Hippocampal formation (tissue), 2 donors: Measurements from ENCODE around the gene DPP7.
"Not testable (repeated sequence)": the region's sequence is repeated elsewhere in the genome, so short reads cannot be mapped to it uniquely, and the experiment has no call there.

Source experiments
- DNase-seq, 2 donors: peaks; one replicate each; lab custom pipeline; 2025; lab: John Stamatoyannopoulos, UW

DPP7 gene

DNA sequence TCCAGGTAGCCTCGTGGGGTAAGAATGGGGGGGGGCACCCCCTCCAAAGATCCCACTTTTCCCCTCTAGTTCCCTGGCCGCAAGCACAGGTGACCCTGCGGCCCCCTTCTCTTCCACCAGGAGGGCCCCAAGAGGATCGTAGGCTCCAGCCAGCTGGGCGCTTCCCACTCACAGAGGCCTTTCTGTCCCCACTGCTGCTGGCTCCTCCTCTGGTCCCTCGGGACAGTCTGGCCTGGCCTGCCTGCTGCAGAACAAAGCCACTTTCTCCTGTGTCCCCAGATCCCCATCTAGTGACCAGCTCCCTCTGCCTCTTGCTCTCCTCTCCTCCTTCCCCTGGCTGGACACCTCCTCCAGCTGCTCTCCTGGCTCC is 43.6 kb downstream of the DPP7 start:
- peak; percentile 76 to 91 for DNase-seq

DNA sequence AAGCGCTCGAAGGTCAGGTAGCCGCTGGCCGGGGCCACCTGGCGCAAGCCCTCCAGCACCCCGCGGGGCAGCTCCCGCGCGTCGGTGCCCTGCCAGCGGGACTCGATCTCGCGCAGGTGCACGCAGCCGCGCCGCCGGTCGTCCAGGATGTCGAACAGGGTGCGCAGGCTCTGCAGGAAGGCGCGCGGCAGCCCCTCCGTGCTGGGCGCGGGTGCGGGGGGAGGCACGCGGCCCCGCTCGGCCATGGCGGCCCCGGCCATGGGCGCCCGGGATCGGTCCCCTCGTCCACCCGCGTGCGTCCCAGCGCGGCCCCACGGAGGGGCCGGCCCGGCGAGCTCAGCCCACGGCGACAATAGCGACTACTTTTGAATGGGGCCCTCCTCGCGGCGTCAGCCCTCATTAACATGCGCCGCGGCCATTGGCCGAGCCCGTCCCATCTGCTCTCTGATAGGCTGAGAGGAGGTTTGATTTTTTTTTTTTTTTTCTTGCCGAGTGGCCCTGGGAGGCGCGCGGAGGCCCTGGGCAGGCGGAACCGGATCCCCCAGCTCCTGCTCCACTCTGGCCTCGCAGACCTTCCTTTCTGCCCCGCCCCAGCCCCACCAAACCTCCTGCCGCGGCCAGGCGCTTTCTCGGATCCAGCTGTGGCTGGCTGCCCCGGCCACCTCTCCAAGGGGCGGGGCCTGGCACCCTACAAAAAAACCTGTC is 44.2 kb downstream of the DPP7 start, which contains the start of gene SAPCD2:
Gene SAPCD2 (minus strand): TSS at position 357 of the 705 bp plus-strand sequence. CDS start 97 bp downstream, at position 260.
- DNase-seq = peak; percentile 83 to 86

DNA sequence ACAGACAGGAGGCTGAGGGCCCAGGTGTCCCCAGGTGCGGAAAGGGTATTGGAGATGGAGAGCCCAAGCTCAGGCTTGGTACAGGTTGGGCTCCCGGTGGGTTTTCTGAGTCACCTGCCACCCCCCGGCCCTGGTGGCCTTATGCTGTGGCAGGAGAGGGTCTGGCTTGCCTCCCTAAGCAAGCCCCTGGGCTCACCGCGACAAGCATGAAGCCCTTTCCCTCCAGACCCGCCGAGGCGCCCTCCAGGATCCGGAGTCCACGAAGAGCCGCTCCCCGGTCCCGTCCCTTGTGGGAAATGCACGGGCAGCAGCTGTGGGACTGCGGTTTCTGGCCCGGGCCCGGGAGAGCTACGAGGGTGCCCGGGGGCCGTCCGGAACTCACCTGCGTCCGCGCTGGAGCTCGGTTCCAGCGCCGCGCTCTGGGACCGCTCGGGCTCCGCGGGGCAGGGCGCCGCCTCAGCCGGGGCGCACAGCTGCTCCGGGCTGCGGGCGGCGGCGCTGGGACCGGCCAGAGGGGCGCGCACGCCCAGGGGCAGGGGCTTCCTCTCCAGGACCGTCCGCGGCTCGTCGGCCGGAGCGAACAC is 44.9 kb downstream of the DPP7 start:
- DNase-seq = no peak

DNA sequence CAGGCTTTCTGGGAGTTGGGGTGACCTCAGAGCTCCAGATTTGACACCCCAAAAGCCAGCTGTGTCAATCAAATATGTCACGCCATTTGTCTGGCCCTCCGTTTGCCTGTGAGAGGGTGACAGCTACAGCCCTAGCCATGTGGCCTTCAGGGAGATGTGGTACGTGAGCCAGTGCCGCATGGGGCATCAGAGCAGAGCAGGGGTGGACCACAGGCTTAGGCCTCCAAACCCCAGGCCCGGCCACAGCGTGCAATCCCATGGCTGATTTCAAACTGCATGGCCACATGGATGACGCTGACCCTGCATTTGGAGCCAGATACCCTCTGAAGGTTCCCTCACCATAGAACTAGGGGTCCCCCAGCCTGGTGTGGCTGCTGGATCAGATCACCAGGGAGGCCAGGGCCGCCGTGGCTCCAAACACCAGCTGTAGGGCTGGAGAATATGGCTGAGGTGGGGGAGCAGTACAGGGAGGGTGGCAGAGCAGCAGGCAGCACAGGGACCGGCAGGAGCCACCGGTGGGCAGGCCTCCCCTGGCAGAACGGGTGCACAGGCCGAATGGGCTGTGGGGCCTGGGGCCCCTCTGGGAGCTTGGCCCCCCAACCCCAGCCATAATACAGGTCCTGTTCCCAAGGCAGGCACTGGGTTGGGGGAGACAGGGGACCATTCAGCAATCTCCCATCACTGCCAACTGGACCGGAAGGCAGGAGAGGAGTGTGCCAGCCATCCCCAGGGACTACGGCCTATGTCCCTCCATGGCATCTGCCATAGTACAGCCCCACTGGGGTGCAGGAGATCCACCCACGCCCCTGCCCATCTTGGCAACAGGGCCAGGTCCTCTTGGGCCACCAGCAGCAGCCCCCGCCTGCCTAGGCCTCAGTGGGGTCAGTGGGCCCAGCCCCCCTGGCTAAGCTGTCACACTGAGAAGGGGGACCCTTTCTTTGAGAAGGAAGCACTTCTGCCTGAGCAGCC is 45.7 kb downstream of the DPP7 start:
- no peak for DNase-seq

DNA sequence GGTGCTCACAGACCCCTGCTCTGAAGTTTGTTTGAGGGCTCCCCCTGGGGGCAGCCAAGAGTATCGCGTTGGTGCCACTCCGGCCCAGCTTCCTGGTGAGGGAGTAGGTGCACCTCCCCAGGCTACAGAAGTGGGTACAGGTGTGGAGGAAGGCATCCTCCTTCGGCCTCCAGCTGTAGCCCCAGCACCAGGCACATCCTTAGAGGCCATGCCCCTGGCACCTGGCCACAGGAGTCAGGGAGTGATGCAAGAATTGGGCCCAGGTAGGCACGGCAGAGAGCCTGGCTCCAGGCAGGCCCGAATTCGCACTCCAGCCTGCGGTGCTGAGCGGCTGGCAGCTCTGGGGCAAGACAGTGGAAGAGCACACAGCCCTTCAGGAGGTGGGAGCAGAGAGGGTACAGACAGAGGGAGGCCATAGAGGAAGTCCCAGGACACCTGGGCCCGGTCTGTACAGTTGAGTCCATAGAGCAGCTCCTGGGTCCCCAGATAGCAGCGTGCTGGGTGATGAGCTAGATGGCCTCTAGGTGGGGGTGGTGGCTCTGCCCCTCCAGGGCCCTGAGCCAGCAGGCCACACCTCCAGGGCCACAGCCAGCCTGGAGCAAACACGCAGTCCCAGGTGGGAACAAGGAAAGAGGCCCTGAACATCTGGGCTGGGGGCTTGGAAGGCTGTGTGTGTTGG is 46.5 kb downstream of the DPP7 start:
- DNase-seq = peak; percentile 66 to 75

DNA sequence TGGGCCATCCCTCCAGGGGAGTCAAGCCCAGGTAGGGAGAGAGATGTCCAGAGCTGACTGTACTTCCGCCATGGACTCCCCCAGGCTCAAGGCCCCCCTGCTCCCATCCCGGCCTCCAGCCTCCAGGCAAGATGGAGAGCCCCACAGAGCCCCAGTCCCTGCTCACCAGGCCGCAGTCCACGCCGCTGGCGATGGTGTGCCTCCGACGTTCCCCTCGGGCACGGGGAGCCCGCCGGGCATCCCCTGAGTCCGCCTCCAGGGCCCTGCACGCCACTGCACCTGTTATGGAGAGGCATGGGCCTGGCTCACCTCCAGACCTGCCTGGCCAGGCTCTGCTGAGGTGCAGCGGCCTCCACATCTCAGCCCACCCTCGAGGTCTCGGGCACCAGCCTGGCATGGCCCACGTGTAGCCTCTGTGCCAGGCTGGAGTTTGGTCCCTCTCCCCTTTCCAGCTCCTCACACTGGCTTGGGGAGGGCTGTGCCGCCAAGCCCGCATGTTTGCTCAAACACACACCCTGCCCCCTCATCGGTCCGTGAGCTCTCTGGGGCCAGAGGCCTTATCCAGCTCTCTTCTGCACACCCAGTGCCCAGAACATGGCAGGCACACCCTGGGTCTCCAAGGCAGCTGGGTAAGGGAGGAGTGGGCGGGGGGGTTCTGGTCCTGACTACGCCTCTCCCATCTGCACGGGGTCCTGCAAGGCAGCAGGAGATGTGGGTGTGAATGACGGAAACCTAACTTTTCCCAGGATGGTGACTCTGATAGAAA is 48.3 kb downstream of the DPP7 start:
- no peak for DNase-seq

DNA sequence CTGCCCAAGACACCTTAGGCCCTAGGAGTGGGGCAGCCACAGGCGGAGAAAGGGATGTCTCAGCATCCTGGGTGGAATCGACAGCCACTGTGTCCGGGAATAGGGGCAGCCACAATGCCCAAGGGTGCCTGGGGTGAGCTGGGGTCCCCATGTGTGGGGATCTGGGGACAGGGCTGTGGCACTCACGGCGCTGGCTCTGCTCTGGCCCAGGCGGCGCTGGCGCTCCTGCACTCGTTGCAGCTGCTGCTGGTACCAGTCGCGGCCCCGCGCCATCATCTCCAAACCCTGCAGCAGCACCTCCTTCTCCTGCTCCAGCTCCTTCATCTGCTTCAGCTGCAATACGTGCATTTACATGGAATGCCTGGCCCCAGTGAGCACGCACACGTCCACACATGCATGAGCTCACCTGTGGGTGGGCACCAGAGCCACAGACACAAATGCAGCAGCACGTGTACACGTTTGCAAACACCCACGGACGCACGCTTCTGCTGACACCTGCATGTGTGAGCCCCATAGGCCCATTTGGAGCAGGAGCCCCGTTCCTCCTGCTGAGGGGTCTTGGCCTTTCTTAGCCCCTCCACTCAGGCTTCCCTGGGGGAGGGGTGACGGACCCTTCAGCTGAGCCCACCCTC is 49.1 kb downstream of the DPP7 start:
- DNase-seq = no peak

DNA sequence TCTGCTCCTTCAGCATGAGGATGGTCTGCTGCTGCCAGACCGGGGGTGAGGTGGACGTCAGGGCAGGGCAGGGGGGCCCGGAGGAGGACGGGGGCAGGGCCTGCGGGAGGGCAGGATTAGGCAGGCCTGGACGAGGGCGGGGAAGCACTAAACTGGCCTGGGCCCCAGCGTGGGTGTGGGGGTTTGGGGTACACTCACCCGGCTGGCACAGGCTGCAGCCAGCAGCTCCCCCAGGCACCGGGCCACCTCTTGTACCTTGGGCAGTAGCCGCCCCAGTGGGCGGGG is 49.7 kb downstream of the DPP7 start:
- DNase-seq = no peak

DNA sequence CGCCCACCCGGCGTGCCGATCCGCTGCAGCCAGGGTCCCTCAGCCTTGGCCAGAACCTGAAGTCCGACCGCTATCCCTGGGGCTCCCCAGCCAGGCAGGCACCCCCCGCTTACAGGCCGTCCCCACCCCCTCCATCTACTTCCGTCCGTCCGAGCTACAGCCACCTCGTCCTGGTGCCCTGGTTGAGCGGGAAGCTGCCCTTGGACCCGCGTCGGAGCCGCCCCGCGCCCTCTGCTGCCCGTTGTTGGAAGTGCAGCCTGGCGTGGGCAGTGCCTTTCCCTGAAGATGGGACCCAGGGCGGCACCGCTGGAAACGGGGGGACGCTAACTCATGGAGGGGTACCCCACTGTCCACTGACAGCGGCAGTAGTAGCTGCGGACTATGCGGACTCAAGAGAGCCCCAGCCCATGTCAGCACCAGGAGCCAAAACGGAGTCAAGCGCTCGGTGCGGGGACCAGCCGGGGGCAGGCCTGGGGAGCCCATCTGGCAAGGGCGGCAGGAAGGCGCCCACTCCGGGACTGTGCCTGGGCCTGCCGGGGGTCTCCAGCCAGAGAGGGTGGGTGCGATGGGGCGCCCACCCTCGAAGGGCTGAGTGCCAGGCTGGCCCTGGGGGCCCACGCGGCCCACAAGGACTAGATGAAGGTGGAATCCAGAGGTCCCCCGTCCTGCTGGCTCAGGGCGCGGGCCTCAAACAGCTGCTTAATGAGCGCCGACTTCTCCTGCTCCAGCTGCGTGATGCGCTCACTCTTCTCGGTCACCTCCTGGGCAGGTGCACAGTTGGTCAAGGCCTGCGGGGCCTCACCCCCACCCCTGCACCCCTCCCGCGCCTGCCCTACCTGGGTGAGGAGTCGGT is 50.3 kb downstream of the DPP7 start:
- peak; percentile 25 to 40 for DNase-seq

DNA sequence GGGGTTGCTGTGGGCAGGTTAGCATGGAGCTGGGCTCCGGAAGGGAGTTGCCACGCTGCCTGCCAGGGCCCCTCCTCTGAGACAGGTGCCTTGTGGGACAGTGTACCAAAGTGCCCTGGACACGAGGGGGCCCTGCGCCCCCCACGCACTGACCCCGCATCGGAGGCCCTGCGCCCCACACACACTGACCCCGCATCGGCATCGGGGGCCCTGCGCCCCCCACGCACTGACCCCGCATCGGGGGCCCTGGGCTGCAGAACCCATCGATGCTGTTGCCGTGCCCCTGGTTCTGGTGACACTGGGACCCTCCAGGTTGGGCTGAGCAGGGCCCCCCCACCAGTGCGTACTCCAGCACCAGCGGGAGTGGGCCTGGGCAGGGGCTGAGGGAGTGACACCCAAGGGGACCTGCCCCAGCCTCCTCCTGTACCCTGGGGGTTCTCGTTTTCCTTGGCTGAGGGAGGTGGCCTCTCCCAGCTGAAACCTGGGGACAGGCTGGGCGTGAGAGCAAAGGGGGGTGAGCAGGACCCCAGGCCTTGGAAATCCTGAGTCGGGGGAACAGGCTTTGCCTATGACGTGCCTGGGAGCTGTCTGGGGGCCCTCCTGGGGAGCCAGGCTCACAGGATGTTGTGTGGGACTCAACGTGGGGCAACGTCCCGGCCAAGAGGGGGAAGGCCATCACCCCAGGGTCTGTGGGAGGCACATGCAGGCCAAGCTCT is 51.1 kb downstream of the DPP7 start:
- no peak for DNase-seq

DNA sequence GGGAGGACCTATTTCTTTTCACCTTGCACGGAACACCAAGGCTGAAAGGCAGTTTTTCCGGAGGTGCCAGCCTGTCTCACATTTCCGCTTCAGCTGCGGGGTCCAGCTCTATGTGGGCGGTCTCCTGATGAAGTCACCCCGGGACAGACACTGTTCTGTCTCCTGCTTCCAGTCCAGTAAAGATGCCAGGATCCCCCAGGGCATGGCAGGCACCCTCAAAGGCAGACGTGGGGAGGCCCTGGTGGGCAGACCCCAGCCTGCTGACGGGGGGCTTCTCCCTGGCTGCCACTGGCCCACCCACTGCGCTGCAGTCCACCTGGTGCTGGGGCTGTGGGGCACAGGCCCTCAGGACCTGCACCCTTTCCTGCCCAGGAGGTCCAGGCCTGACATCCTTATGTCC is 51.7 kb downstream of the DPP7 start:
- not testable (repeated sequence) for DNase-seq

DNA sequence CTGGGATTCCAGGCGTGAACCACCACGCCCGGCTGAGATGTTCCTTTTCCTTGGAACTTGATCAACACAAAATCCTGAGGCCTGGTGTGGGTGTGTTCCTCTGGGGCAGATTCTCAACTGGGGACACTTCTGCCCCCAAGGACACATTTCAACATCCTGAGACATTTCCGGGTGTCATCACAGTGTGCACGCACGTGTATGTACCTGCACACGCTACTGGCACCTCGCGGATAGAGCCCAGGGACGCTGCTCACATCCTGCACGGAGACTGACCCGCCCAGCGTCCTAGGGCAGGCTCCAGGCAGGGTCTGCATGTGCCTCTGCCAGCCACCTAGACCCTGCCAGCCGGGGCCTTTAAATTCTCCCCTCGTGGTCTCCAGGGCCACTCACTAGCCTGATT is 52.1 kb downstream of the DPP7 start:
- DNase-seq = no peak
